Measurements from ENCODE around the gene RPP25L. TPM values are rescaled to one million over a fixed set of nuclear protein-coding genes. Genes with fewer than 3 reads are reported as not detected.
A peak's percentile ranks its signal among the peaks of the same experiment; 100 is the strongest.

Gene RPP25L
- total RNA-seq: 10 to 100 TPM; 25.7 to 27.0 TPM

- Mint-ChIP-seq H3K9me3 (no peaks in the 10 kb centered on the region), H3K27ac (peak within 1 kb of the TSS; percentile 83), H3K36me3 (ENCODE audit: low read depth) (peaks cover 6% of the 10 kb centered on the region), H3K27me3 (ENCODE audit: low read depth) (no peaks in the 10 kb centered on the region), H3K4me3 (peak within 1 kb of the TSS; percentile 87), H3K4me1 (ENCODE audit: low read depth) (peaks cover 21% of the 10 kb centered on the region)
- CTCF ChIA-PET: interaction anchor here (0.7 to 8.4 kb wide), 10 partner anchors 8 to 277 kb away, joined by 3 to 123 read pairs (median 4); partner anchors contain the start of genes DCTN3, GALT and SIGMAR1
- intact Hi-C loops (cut with micrococcal nuclease): loop anchor here (1.0 kb wide), 5 partner anchors 8 to 154 kb away; partner anchors contain the start of genes DCTN3, DNAI1 and FAM219A
- peak; percentile 80 for DNase-seq
These were observed at the start of gene RPP25L for GRCh38 chr9:34611811-34612787. Gene RPP25L, minus strand, starts transcription at chr9:34612097. Its CDS starts 801 bp downstream, at chr9:34611296.

DNA sequence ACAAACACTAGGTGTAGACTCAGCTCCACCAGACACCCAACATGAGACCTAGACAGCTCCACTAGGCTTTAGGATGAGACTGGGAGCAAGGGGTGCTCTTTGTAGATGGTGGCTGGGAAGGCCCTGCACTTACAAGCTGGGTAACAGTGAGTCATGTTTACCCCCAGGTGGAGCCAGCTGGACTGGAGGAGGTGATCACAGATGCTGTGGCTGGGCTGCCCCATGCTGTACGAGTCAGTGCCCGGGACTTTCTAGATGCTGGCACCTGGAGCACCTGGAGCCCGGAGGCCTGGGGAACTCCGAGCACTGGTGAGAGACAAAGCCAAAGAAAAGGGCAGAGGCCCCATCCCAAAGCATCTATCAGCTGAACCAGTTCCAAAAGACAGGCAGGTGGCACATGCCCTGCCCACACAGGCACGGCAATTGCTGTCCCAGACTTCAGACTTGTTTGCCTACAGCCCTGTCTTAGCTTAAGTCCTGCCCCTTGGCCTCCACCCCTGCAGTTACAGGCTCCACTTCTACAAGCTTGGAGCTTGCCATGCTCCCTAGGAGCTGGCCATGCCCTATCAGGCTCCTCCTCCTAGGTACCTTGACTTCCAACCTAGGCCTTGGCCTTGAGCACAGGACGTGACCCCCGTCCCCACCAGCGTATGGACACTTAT is 47.8 kb upstream of the RPP25L start:
- intact Hi-C loops (cut with micrococcal nuclease): loop anchor here (5.0 to 10.0 kb wide), 3 partner anchors 328 to 1475 kb away; partner anchors contain the start of genes DNAJB5, GLIPR2 and TESK1
- peaks cover 3% of the 10 kb centered on the region for H3K36me3 Mint-ChIP-seq (ENCODE audit: low read depth)
- no peak overlapping the region for H3K27ac Mint-ChIP-seq
- H3K4me3 Mint-ChIP-seq: no peak overlapping the region
- H3K4me1 Mint-ChIP-seq (ENCODE audit: low read depth): peaks cover 37% of the 10 kb centered on the region
- CTCF ChIA-PET: interaction anchor here (0.8 to 5.8 kb wide), 3 partner anchors 12 to 43 kb away, joined by 3 to 40 read pairs (median 4); partner anchors contain the start of genes DCTN3 and GALT
- peak; percentile 45 for DNase-seq
- no peaks in the 10 kb centered on the region for H3K27me3 Mint-ChIP-seq (ENCODE audit: low read depth)
- H3K9me3 Mint-ChIP-seq: no peaks in the 10 kb centered on the region

GRCh38 chr9:34658461-34658860 is 46.6 kb upstream of the RPP25L start:
- Mint-ChIP-seq H3K4me1 (ENCODE audit: low read depth) (peaks cover 24% of the 10 kb centered on the region), H3K27ac (no peak overlapping the region), H3K9me3 (no peaks in the 10 kb centered on the region), H3K36me3 (ENCODE audit: low read depth) (peaks cover 3% of the 10 kb centered on the region), H3K4me3 (no peak overlapping the region), H3K27me3 (ENCODE audit: low read depth) (no peaks in the 10 kb centered on the region)
- CTCF ChIA-PET: no interaction called here
- intact Hi-C loops (cut with micrococcal nuclease): no loop called here
- no peak for DNase-seq

DNA sequence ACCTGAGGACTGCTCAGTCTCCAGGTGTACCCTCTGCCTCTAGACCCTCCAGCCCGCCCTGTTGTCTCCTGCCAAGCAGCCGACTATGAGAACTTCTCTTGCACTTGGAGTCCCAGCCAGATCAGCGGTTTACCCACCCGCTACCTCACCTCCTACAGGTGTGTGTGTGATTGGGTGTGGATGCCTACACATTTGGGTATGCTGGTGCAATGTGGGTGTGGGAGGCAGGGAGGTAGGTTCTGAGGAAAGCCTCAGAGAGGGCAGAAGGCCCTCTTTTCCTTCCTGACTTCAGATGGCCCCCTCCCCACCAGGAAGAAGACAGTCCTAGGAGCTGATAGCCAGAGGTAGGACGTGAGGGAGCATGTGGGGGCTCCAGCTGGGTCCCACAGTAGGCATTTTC is 45.1 kb upstream of the RPP25L start:
- intact Hi-C loops (cut with micrococcal nuclease): no loop called here
- CTCF ChIA-PET: interaction anchor here (1.1 kb wide), 1 partner anchor 8 kb away, joined by 3 read pairs; no protein-coding TSS in a partner anchor
- no peak for DNase-seq
- Mint-ChIP-seq H3K36me3 (ENCODE audit: low read depth) (peaks cover 3% of the 10 kb centered on the region), H3K4me3 (no peak overlapping the region), H3K27me3 (ENCODE audit: low read depth) (no peaks in the 10 kb centered on the region), H3K9me3 (no peaks in the 10 kb centered on the region), H3K4me1 (ENCODE audit: low read depth) (peaks cover 24% of the 10 kb centered on the region), H3K27ac (no peak overlapping the region)

DNA sequence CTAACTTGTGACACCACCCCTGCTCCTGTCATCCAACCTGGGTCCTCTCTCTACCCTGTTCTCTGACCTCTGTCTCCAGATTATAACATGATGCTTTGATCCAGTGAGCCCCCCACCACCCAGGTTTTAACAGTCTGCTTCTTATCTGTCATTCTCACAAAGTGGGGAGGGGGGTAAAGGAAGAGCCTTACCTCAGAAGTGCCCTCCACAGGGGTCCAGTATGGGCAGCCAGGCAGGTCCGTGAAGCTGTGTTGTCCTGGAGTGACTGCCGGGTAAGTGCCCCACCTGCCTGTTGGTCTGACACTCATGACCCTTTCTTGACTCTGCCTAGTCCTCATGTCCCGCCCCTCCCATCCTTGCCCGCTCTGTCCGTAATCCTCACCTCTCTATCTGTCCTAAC is 43.5 kb upstream of the RPP25L start:
- Mint-ChIP-seq H3K4me1 (ENCODE audit: low read depth) (peaks cover 15% of the 10 kb centered on the region), H3K27ac (no peak overlapping the region)

GRCh38 chr9:34654323-34655051 is 42.6 kb upstream of the RPP25L start:
- no peak for DNase-seq
- H3K4me3 Mint-ChIP-seq: no peak overlapping the region
- no peaks in the 10 kb centered on the region for H3K27me3 Mint-ChIP-seq (ENCODE audit: low read depth)
- peaks cover 14% of the 10 kb centered on the region for H3K4me1 Mint-ChIP-seq (ENCODE audit: low read depth)
- peaks cover 2% of the 10 kb centered on the region for H3K36me3 Mint-ChIP-seq (ENCODE audit: low read depth)
- intact Hi-C loops (cut with micrococcal nuclease): no loop called here
- CTCF ChIA-PET: no interaction called here
- no peak overlapping the region for H3K27ac Mint-ChIP-seq
- no peaks in the 10 kb centered on the region for H3K9me3 Mint-ChIP-seq

More for the DNA sequence above, 43.5 kb upstream of the RPP25L start:
- peaks cover under 1% of the 10 kb centered on the region for H3K36me3 Mint-ChIP-seq (ENCODE audit: low read depth)
- DNase-seq: no peak
- CTCF ChIA-PET: no interaction called here
- H3K27me3 Mint-ChIP-seq (ENCODE audit: low read depth): no peaks in the 10 kb centered on the region
- intact Hi-C loops (cut with micrococcal nuclease): no loop called here
- no peak overlapping the region for H3K4me3 Mint-ChIP-seq
- H3K9me3 Mint-ChIP-seq: no peaks in the 10 kb centered on the region

DNA sequence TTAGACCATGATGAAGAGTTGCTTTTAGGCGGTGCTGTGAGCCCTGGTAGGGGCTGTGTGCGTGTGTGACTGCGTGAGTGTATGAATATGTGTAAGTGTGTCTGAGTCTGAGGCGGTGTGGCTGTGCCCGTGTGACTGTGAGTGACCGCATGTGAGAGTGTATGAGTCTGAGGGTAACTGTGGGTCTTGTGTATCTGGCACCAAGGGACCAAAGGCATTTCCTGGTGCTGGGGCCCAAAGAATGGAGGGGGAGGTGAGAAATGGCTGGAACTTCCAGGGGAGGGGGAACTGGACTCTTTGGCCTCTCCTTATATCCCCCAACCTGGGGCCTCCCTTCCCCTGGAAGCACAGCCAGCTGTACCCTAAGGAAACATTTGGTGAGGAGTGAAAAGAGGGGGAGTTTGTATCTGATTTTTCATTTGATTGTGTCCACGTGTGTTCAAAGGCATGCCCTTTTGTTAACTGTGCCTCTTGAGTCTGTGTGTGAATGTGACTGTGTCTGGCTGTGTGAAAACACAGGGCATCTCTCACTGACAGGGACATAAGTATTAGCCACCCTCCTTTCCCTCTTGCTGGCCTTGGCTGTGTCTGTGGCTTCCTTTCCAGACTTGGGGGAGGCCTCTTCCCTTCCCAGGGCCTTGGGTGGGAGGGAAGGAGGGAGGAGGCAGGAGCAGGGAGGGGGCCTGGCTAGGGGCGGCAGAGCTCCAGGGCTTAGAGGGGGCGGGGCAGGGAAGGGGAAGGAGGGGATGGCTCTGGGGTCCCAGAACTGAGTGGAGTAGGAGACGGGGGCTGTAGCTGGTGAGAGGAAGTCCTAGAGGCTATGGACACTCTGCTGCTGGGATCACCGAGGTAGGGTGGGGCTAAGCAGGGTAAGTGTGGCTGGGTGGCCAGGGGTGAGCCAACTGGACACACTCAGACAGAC is 41.5 kb upstream of the RPP25L start:
- DNase-seq: no peak
- H3K36me3 Mint-ChIP-seq (ENCODE audit: low read depth): peaks cover 10% of the 10 kb centered on the region
- H3K4me3 Mint-ChIP-seq: no peak overlapping the region
- H3K27ac Mint-ChIP-seq: no peak overlapping the region
- H3K27me3 Mint-ChIP-seq (ENCODE audit: low read depth): no peaks in the 10 kb centered on the region
- CTCF ChIA-PET: interaction anchor here (1.0 to 1.2 kb wide), 2 partner anchors 10 to 49 kb away, joined by 3 to 4 read pairs; no protein-coding TSS in a partner anchor
- intact Hi-C loops (cut with micrococcal nuclease): no loop called here
- H3K9me3 Mint-ChIP-seq: no peaks in the 10 kb centered on the region
- peaks cover 17% of the 10 kb centered on the region for H3K4me1 Mint-ChIP-seq (ENCODE audit: low read depth)

- H3K9me3 Mint-ChIP-seq: no peaks in the 10 kb centered on the region
- DNase-seq: no peak
- no peaks in the 10 kb centered on the region for H3K27me3 Mint-ChIP-seq (ENCODE audit: low read depth)
- intact Hi-C loops (cut with micrococcal nuclease): no loop called here
- no peak overlapping the region for H3K4me3 Mint-ChIP-seq
- CTCF ChIA-PET: interaction anchor here (1.0 to 1.2 kb wide), 2 partner anchors 9 to 50 kb away, joined by 3 to 4 read pairs; no protein-coding TSS in a partner anchor
- peaks cover 17% of the 10 kb centered on the region for H3K36me3 Mint-ChIP-seq (ENCODE audit: low read depth)
- H3K27ac Mint-ChIP-seq: peak overlapping the region; percentile 67
- peaks cover 25% of the 10 kb centered on the region for H3K4me1 Mint-ChIP-seq (ENCODE audit: low read depth)
These were observed 40.7 kb upstream of the RPP25L start for GRCh38 chr9:34652602-34653000.

- H3K36me3 Mint-ChIP-seq (ENCODE audit: low read depth): peaks cover 17% of the 10 kb centered on the region
- no peaks in the 10 kb centered on the region for H3K9me3 Mint-ChIP-seq
- H3K27me3 Mint-ChIP-seq (ENCODE audit: low read depth): no peaks in the 10 kb centered on the region
- peak; percentile 78 for DNase-seq
- intact Hi-C loops (cut with micrococcal nuclease): no loop called here
- peak within 1 kb of the TSS; percentile 67 for H3K27ac Mint-ChIP-seq
- CTCF ChIA-PET: interaction anchor here (1.2 to 2.6 kb wide), 2 partner anchors 18 to 50 kb away, joined by 3 to 9 read pairs; no protein-coding TSS in a partner anchor
- H3K4me3 Mint-ChIP-seq: no peak within 1 kb of the TSS
- peaks cover 28% of the 10 kb centered on the region for H3K4me1 Mint-ChIP-seq (ENCODE audit: low read depth)
These were observed 40.1 kb upstream of the RPP25L start, which contains the start of gene IL11RA for GRCh38 chr9:34651876-34652601. Gene IL11RA, plus strand, starts transcription at chr9:34652185. Its CDS starts 3,033 bp downstream, at chr9:34655218.

DNA sequence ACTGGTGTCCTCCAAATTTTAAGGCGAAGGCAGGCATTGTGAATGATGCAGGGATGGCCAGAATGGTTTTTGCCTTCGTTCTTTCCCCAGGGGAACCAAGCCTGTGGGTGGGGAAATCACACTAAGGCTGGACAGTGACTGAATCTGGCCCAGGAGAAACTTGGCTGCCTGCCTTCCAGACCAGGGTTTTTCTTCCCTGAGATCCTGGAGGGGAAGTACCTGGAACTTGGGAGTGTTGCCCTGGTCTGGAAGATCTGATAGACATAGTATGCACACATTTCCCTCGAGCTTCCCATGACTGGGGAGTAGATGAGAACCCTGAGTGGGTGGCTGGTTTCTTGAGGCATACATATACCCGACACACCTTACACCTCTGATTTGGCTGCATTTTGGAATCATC is 39.4 kb upstream of the RPP25L start:
- no peak for DNase-seq
- H3K36me3 Mint-ChIP-seq (ENCODE audit: low read depth): peaks cover 19% of the 10 kb centered on the region
- intact Hi-C loops (cut with micrococcal nuclease): no loop called here
- H3K9me3 Mint-ChIP-seq: no peaks in the 10 kb centered on the region
- no peak overlapping the region for H3K4me3 Mint-ChIP-seq
- no peaks in the 10 kb centered on the region for H3K27me3 Mint-ChIP-seq (ENCODE audit: low read depth)
- H3K27ac Mint-ChIP-seq: no peak overlapping the region
- CTCF ChIA-PET: interaction anchor here (2.6 kb wide), 1 partner anchor 17 kb away, joined by 9 read pairs; no protein-coding TSS in a partner anchor
- H3K4me1 Mint-ChIP-seq (ENCODE audit: low read depth): peaks cover 28% of the 10 kb centered on the region

All from activated naive CD4-positive, alpha-beta T cell treated with anti-CD3 and anti-CD28 coated beads for 36 hours (primary cell).